Left renal pelvis (tissue), 4 donors: ENCODE results near the gene GHR. TPM values are rescaled to one million over a fixed set of nuclear protein-coding genes. Genes with fewer than 3 reads are reported as not detected.

Source experiments
- DNase-seq, 4 donors: peaks; one replicate each; pipeline ENCODE4 v3.0.0-alpha.2; 2013; ENCODE audit warnings: low read depth in 4 of 4, low spot score in 3 of 4
- polyA plus RNA-seq, 4 donors: library from polyadenylated mRNA; unstranded; fragments of 120-200 nt; gene quantifications; one replicate each; pipeline ENCODE4 v1.2.1, GENCODE V29; 2013; ENCODE audit not compliant: insufficient read length in 4 of 4

The GHR gene
- polyA plus RNA-seq, 4 donors, result 17.1 to 40.9 (median 22.9) TPM

GRCh38 chr5:42596817-42597216 lies 173.6 kb downstream of the GHR start:
- DNase-seq, result no peak

- DNase-seq, result no peak
Measured at GRCh38 chr5:42597318-42597937, 174.2 kb downstream of the GHR start.

- DNase-seq, result no peak
Measured at GRCh38 chr5:42598311-42598710, 175.1 kb downstream of the GHR start.

GRCh38 chr5:42599106-42599505 lies 175.9 kb downstream of the GHR start:
- no peak for DNase-seq

- no peak for DNase-seq
Measured at GRCh38 chr5:42600441-42600840, 177.2 kb downstream of the GHR start.

GRCh38 chr5:42604171-42604711 lies 181.0 kb downstream of the GHR start:
- no peak for DNase-seq

GRCh38 chr5:42605490-42605889 lies 182.3 kb downstream of the GHR start:
- DNase-seq, result no peak

- no peak for DNase-seq
Measured at GRCh38 chr5:42606464-42606869, 183.2 kb downstream of the GHR start.

- DNase-seq, result no peak
Measured at GRCh38 chr5:42611437-42611836, 188.2 kb downstream of the GHR start.

GRCh38 chr5:42612750-42613366 lies 189.6 kb downstream of the GHR start:
- DNase-seq, result no peak

GRCh38 chr5:42614509-42614908 lies 191.3 kb downstream of the GHR start:
- no peak for DNase-seq

- DNase-seq, result no peak
Measured at GRCh38 chr5:42620579-42621216, 197.5 kb downstream of the GHR start.

GRCh38 chr5:42621242-42621641 lies 198.0 kb downstream of the GHR start:
- peak in 1 of 4 donors; percentile 27 for DNase-seq

- DNase-seq, result no peak
Measured at GRCh38 chr5:42621662-42622061, 198.4 kb downstream of the GHR start.

- DNase-seq, result no peak
Measured at GRCh38 chr5:42624912-42625311, 201.7 kb downstream of the GHR start.

GRCh38 chr5:42626462-42626861 lies 203.2 kb downstream of the GHR start:
- no peak for DNase-seq

- no peak for DNase-seq
Measured at GRCh38 chr5:42628821-42629220, 205.6 kb downstream of the GHR start.

- no peak for DNase-seq
Measured at GRCh38 chr5:42629284-42629683, 206.0 kb downstream of the GHR start.

- no peak for DNase-seq
Measured at GRCh38 chr5:42631241-42631640, 208.0 kb downstream of the GHR start.

- no peak for DNase-seq
Measured at GRCh38 chr5:42632354-42632900, 209.2 kb downstream of the GHR start.

- no peak for DNase-seq
Measured at GRCh38 chr5:42634575-42634974, 211.3 kb downstream of the GHR start.

GRCh38 chr5:42636425-42636824 lies 213.2 kb downstream of the GHR start:
- DNase-seq, result no peak
